IMR-90 (cell line): Measurements from ENCODE around the gene RTBDN. TPM values are rescaled to one million over a fixed set of nuclear protein-coding genes. Genes with fewer than 3 reads are reported as not detected.

Experiments
- ATAC-seq: fragments of 200-7000 bp; cut with Tn5 transposase; 2 replicates; pipeline ENCODE4 v1.9.1; 2020; ENCODE audit warnings: low read depth, mild to moderate bottlenecking, moderate library complexity
- BruUV-seq: library from RNA; stranded (reverse); fragments of 400-500 nt; replicated peaks from 2 replicates; lab custom pipeline; 2021; lab: Mats Ljungman, UMichigan
- CTCF ChIA-PET: fragments of 300-600 bp; formaldehyde crosslinking; extraction: SDS; loops from one replicate; lab custom pipeline; 2021; ENCODE audit warnings: antibody characterized with exemption; lab: Yijun Ruan, JAX
- POLR2A ChIA-PET: fragments of 300-600 bp; sonication (Branson Sonifier 250); formaldehyde crosslinking; loops from one replicate; lab custom pipeline; 2022; ENCODE audit warnings: antibody characterized with exemption; ENCODE audit not compliant: unreplicated experiment; lab: Charles Lee
- DNase-seq: peaks from one replicate; pipeline ENCODE4 v3.0.0; 2013
- H2AFZ ChIP-seq: replicated peaks from 2 replicates; pipeline ENCODE3; 2013; ENCODE audit warnings: low read length, mild to moderate bottlenecking; ENCODE audit not compliant: poor library complexity
- H2AK5ac ChIP-seq: 2 replicates; pipeline ENCODE4 v1.6.1; 2013; ENCODE audit warnings: low read depth, low read length, inconsistent platforms
- H2AK9ac ChIP-seq: replicated peaks from 2 replicates; pipeline ENCODE3; 2013; ENCODE audit warnings: mild to moderate bottlenecking, low read depth, low read length, moderate library complexity; ENCODE audit not compliant: poor library complexity
- H2BK120ac ChIP-seq: 2 replicates; pipeline ENCODE4 v1.6.1; 2013; ENCODE audit warnings: low read depth, low read length, inconsistent platforms
- H2BK15ac ChIP-seq: 3 replicates; pipeline ENCODE4 v1.6.1; 2013; ENCODE audit warnings: low read depth, low read length, inconsistent platforms
- H2BK20ac ChIP-seq: 2 replicates; pipeline ENCODE4 v1.6.1; 2013; ENCODE audit warnings: low read depth, mild to moderate bottlenecking, inconsistent platforms, low read length, moderate library complexity
- H2BK5ac ChIP-seq: 2 replicates; pipeline ENCODE4 v1.6.1; 2013; ENCODE audit warnings: mild to moderate bottlenecking, low read depth, low read length, inconsistent platforms; ENCODE audit not compliant: poor library complexity, severe bottlenecking
- H3K14ac ChIP-seq: replicated peaks from 2 replicates; pipeline ENCODE4 v1.6.1; 2013; ENCODE audit warnings: low read depth, low read length, inconsistent platforms
- H3K18ac ChIP-seq: 2 replicates; pipeline ENCODE4 v1.6.1; 2013; ENCODE audit warnings: low read depth, low read length, control low read depth
- H3K23ac ChIP-seq: 2 replicates; pipeline ENCODE4 v1.6.1; 2013; ENCODE audit warnings: low read depth, low read length, inconsistent platforms
- H3K27ac ChIP-seq: 2 replicates; pipeline ENCODE4 v1.5.1; 2013; ENCODE audit warnings: mild to moderate bottlenecking, control low read depth, low read length; ENCODE audit not compliant: insufficient read depth
- H3K27me3 ChIP-seq: 2 replicates; pipeline ENCODE4 v1.6.1; 2013; ENCODE audit warnings: low read length; ENCODE audit not compliant: control insufficient read depth, insufficient read depth
- H3K36me3 ChIP-seq: 2 replicates; pipeline ENCODE4 v1.6.1; 2013; ENCODE audit warnings: low read length, mixed read lengths; ENCODE audit not compliant: control insufficient read depth, insufficient read depth
- H3K4ac ChIP-seq: 2 replicates; pipeline ENCODE4 v1.6.1; 2013; ENCODE audit warnings: low read depth, low read length, inconsistent platforms
- H3K4me1 ChIP-seq: 2 replicates; pipeline ENCODE4 v1.6.1; 2013; ENCODE audit warnings: low read length, mixed read lengths; ENCODE audit not compliant: control insufficient read depth, insufficient read depth
- H3K4me2 ChIP-seq: 2 replicates; pipeline ENCODE4 v1.6.1; 2013; ENCODE audit warnings: low read depth, mild to moderate bottlenecking, control low read depth, low read length, moderate library complexity
- H3K4me3 ChIP-seq: 2 replicates; pipeline ENCODE4 v1.5.1; 2013; ENCODE audit warnings: low read depth, mild to moderate bottlenecking, control low read depth, low read length, moderate library complexity; ENCODE audit not compliant: insufficient read depth
- H3K56ac ChIP-seq: 2 replicates; pipeline ENCODE4 v1.6.1; 2013; ENCODE audit warnings: low read length, inconsistent platforms; ENCODE audit not compliant: insufficient read depth; ENCODE audit errors: extremely low read depth
- H3K79me1 ChIP-seq, 2 experiments: 2 replicates each; pipeline ENCODE4 v1.6.1; 2013; ENCODE audit warnings: low read length in 2 of 2, inconsistent platforms in 1 of 2, low read depth in 1 of 2
- H3K9ac ChIP-seq: 2 replicates; pipeline ENCODE4 v1.6.1; 2013; ENCODE audit warnings: low read depth, low read length, control low read depth
- H3K9me1 ChIP-seq: 2 replicates; pipeline ENCODE4 v1.6.1; 2013; ENCODE audit warnings: low read length, inconsistent platforms; ENCODE audit not compliant: insufficient read depth
- H3K9me3 ChIP-seq: 2 replicates; pipeline ENCODE4 v1.6.1; 2013; ENCODE audit warnings: low read length; ENCODE audit not compliant: control insufficient read depth, insufficient read depth
- H4K20me1 ChIP-seq: 2 replicates; pipeline ENCODE4 v1.6.1; 2013; ENCODE audit warnings: low read length, inconsistent platforms; ENCODE audit not compliant: insufficient read depth
- H4K5ac ChIP-seq: 2 replicates; pipeline ENCODE4 v1.6.1; 2013; ENCODE audit warnings: mild to moderate bottlenecking, low read depth, low read length, control low read depth
- H4K8ac ChIP-seq, 2 experiments: 2 replicates each; pipeline ENCODE4 v1.6.1; 2013; ENCODE audit warnings: low read depth in 2 of 2, low read length in 2 of 2, control low read depth in 1 of 2, inconsistent platforms in 1 of 2
- H4K91ac ChIP-seq: 2 replicates; pipeline ENCODE4 v1.6.1; 2013; ENCODE audit warnings: low read depth, low read length, inconsistent platforms; ENCODE audit not compliant: insufficient read depth
- CHD1 ChIP-seq: IDR thresholded peaks from 2 replicates; pipeline ENCODE4 v1.6.1; 2012; ENCODE audit warnings: low read depth, low read length, improper control_type of control experiment
- ELK1 ChIP-seq: fragments of 150-350 bp; IDR thresholded peaks from 2 replicates; pipeline ENCODE4 v1.6.1; 2016; ENCODE audit warnings: low read depth, mild to moderate bottlenecking, low read length, moderate library complexity, borderline replicate concordance
- FOS ChIP-seq: fragments of 150-350 bp; IDR thresholded peaks from 2 replicates; pipeline ENCODE4 v1.6.1; 2016; ENCODE audit warnings: low read depth, low read length
- MAFK ChIP-seq: IDR thresholded peaks from 2 replicates; pipeline ENCODE4 v1.6.1; 2012; ENCODE audit warnings: low read depth, low read length, improper control_type of control experiment
- RAD21 ChIP-seq: IDR thresholded peaks from 2 replicates; pipeline ENCODE4 v1.6.1; 2012; ENCODE audit warnings: low read length, improper control_type of control experiment
- RCOR1 ChIP-seq: IDR thresholded peaks from 2 replicates; pipeline ENCODE4 v1.6.1; 2012; ENCODE audit warnings: mild to moderate bottlenecking, low read length, improper control_type of control experiment; ENCODE audit not compliant: insufficient replicate concordance
- RFX5 ChIP-seq: IDR thresholded peaks from 2 replicates; pipeline ENCODE4 v1.8.0; 2012; ENCODE audit warnings: low read depth, mild to moderate bottlenecking, low read length, moderate library complexity
- SMC3 ChIP-seq: fragments of 150-350 bp; IDR thresholded peaks from 2 replicates; pipeline ENCODE4 v1.6.1; 2016; ENCODE audit warnings: low read depth, mild to moderate bottlenecking, antibody characterized with exemption, low read length, moderate library complexity
- USF2 ChIP-seq: fragments of 150-350 bp; IDR thresholded peaks from 2 replicates; pipeline ENCODE4 v1.6.1; 2017; ENCODE audit warnings: mild to moderate bottlenecking, antibody characterized with exemption, low read length, low read depth
- WGBS, 2 experiments: methylation state at CpG; one replicate each; pipeline versions ENCODE4 v1.1.5 to v1.1.7; 2013; ENCODE audit warnings: missing lambda C conversion rate in 2 of 2; ENCODE audit not compliant: insufficient read length in 1 of 2; ENCODE audit errors: extremely low coverage in 2 of 2; 5-methylcytosine and 5-hydroxymethylcytosine counted together
- dilution Hi-C: fragments of 300-500 bp; cut with HindIII; formaldehyde crosslinking; loops from one replicate; pipeline ENCODE4 v1.14.3; 2018; ENCODE audit warnings: low sequenced_read_pairs; ENCODE audit not compliant: unreplicated experiment
- in situ Hi-C: fragments of 300-500 bp; cut with MboI; formaldehyde crosslinking; loops from 3 replicates; pipeline ENCODE4 v1.14.3; 2019; ENCODE audit warnings: low sequenced_read_pairs, inconsistent platforms, mixed read lengths
- intact Hi-C: fragments of 100-400 bp; cut with micrococcal nuclease; formaldehyde crosslinking; loops from 2 replicates; pipeline ENCODE4 v1.10.0; 2022
- polyA plus RNA-seq, 3 experiments: library from polyadenylated mRNA; depleted of rRNA; stranded (reverse); fragments of >200 nt; gene quantifications; 2 replicates each; pipeline ENCODE4 v1.2.3, GENCODE V29; 2012; ENCODE audit warnings: low replicate concordance in 1 of 3
- total RNA-seq: library from RNA; depleted of rRNA; stranded (reverse); fragments of >200 nt; gene quantifications from 2 replicates; pipeline ENCODE4 v1.2.3, GENCODE V29; 2012

The RTBDN gene
- total and polyA plus RNA-seq, 2 of the 4 experiments (the other 2 are of a cell fraction) = 0.07 TPM; not detected in 1

DNA sequence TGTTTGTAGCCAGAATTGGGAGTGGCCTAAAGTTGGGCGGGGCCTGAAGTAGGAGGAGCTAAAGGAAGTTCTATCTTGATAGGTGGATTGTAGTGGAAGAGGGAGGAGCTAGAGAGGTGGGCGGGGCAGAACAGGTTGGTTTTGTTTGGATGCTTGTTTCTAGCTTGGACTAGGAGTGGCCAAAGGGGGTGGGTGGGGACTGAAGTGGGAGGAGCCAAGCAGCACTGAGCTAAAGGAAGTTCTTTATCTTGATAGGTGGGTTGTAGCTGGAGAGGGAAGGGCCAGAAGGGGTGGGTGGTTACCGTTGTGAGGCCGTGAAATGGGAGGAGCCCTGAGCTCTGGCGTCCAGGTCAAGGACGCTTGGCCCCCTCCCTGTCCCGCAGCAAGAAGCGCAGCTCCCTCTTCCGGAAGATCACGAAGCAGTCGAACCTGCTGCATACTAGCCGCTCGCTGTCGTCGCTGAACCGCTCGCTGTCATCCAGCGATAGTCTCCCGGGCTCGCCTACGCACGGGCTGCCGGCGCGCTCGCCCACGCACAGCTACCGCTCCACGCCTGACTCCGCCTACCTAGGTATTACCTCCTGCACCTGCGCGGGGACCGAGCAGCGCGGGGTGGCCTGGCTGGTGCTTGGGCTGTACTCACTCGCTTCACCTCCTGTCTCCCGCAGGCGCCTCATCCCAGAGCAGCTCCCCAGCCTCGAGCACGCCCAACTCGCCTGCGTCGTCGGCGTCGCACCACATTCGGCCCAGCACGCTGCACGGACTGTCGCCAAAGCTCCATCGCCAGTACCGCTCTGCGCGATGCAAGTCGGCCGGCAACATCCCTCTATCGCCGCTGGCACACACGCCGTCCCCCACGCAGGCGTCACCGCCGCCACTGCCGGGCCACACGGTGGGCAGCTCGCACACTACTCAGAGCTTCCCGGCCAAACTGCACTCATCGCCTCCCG, 38.8 kb upstream of the RTBDN start (continued):
- TF ChIP-seq RAD21 = no peak

- H2AK5ac ChIP-seq = no peak overlapping the region
- H2BK120ac ChIP-seq = no peak overlapping the region
- no peak overlapping the region for H2AFZ ChIP-seq
- no peak overlapping the region for H3K56ac ChIP-seq
- H3K4ac ChIP-seq = no peak overlapping the region
- intact Hi-C loops = no loop called here
- ATAC-seq (no peak), DNase-seq (no peak)
- H4K8ac ChIP-seq = no peak overlapping the region
- no peak overlapping the region for H2BK5ac ChIP-seq
- H3K18ac ChIP-seq = no peak overlapping the region
- no peaks in the 10 kb centered on the region for H3K9me3 ChIP-seq
- no peak overlapping the region for H3K14ac ChIP-seq
- BruUV-seq = no TSS peak
- in situ Hi-C loops = no loop called here
- no peaks in the 10 kb centered on the region for H3K4me1 ChIP-seq
- dilution Hi-C loops = no loop called here
- ChIA-PET POLR2A (no interaction called here), CTCF (no interaction called here)
- no peak overlapping the region for H3K4me3 ChIP-seq
- no peak overlapping the region for H4K5ac ChIP-seq
- H3K79me1 ChIP-seq = no peaks in the 10 kb centered on the region
- H3K36me3 ChIP-seq = peaks cover 7% of the 10 kb centered on the region; the same call in 1 of the 2 replicates
- no peak overlapping the region for H4K91ac ChIP-seq
- no peaks in the 10 kb centered on the region for H3K27me3 ChIP-seq
- H2BK15ac ChIP-seq = no peak overlapping the region
- TF ChIP-seq FOS (no peak), RCOR1 (no peak), RFX5 (no peak), SMC3 (no peak), MAFK (no peak), USF2 (no peak), CHD1 (no peak), ELK1 (no peak)
- H3K9me1 ChIP-seq = 0 out of 2 replicates have a peak, but pooled peaks cover 1% of the 10 kb centered on the region
- H3K23ac ChIP-seq = no peak overlapping the region
- no peaks in the 10 kb centered on the region for H4K20me1 ChIP-seq
- H3K4me2 ChIP-seq = no peak overlapping the region
- no peak overlapping the region for H2AK9ac ChIP-seq
- H3K27ac ChIP-seq = no peak overlapping the region
- H3K9ac ChIP-seq = no peak overlapping the region
- no CpG with 5 or more reads among the region's 5 CpGs for WGBS, 2 experiments
- H2BK20ac ChIP-seq = no peak overlapping the region
Observed at GRCh38 chr19:12872255-12872654, 37.9 kb upstream of the RTBDN start.
